Spinal cord (tissue), 10 donors: ENCODE data around the gene MRFAP1L1. TPM values are rescaled to one million over a fixed set of nuclear protein-coding genes. Genes with fewer than 3 reads are reported as not detected.

Experiments
- DNase-seq, 6 donors: peaks; one replicate each; pipeline versions ENCODE4 v3.0.0 to v3.0.0-alpha.2; 2013 to 2015; ENCODE audit warnings: low spot score in 6 of 6, low read depth in 4 of 6
- H3K27ac ChIP-seq: one replicate; pipeline ENCODE4 v1.5.1; 2013; ENCODE audit warnings: low read depth, low read length, control low read depth
- H3K27me3 ChIP-seq: one replicate; pipeline ENCODE4 v1.6.1; 2013; ENCODE audit warnings: low read length; ENCODE audit not compliant: control insufficient read depth, insufficient read depth
- H3K36me3 ChIP-seq: one replicate; pipeline ENCODE4 v1.6.1; 2013; ENCODE audit warnings: low read length; ENCODE audit not compliant: control insufficient read depth, insufficient read depth
- H3K4me1 ChIP-seq: one replicate; pipeline ENCODE4 v1.6.1; 2013; ENCODE audit warnings: low read length; ENCODE audit not compliant: control insufficient read depth, insufficient read depth
- H3K4me3 ChIP-seq: one replicate; pipeline ENCODE4 v1.5.1; 2013; ENCODE audit warnings: low read depth, low read length, control low read depth
- H3K9me3 ChIP-seq: one replicate; pipeline ENCODE4 v1.6.1; 2013; ENCODE audit warnings: low read length; ENCODE audit not compliant: control insufficient read depth, insufficient read depth
- WGBS: methylation state at CpG from one replicate; pipeline ENCODE4 v1.1.5; 2013; ENCODE audit warnings: missing lambda C conversion rate; ENCODE audit not compliant: insufficient coverage; 5-methylcytosine and 5-hydroxymethylcytosine counted together
- polyA plus RNA-seq, 2 donors: library from polyadenylated mRNA; unstranded; fragments of 120-200 nt; gene quantifications; one replicate each; pipeline ENCODE4 v1.2.1, GENCODE V29; 2013; ENCODE audit not compliant: insufficient read length in 2 of 2
- total RNA-seq, 2 donors: library from RNA; depleted of rRNA in 1 of 2; stranded (reverse); fragments of 120-200 nt in 1 of 2; fragments of >200 nt in 1 of 2; gene quantifications; one replicate each; pipeline versions ENCODE4 v1.2.3 to v1.2.4, GENCODE V29; 2013 to 2014
- donor health status: healthy.

Gene MRFAP1L1
- total and polyA plus RNA-seq, 4 donors, result 78.8 to 163 (median 129) TPM

DNA sequence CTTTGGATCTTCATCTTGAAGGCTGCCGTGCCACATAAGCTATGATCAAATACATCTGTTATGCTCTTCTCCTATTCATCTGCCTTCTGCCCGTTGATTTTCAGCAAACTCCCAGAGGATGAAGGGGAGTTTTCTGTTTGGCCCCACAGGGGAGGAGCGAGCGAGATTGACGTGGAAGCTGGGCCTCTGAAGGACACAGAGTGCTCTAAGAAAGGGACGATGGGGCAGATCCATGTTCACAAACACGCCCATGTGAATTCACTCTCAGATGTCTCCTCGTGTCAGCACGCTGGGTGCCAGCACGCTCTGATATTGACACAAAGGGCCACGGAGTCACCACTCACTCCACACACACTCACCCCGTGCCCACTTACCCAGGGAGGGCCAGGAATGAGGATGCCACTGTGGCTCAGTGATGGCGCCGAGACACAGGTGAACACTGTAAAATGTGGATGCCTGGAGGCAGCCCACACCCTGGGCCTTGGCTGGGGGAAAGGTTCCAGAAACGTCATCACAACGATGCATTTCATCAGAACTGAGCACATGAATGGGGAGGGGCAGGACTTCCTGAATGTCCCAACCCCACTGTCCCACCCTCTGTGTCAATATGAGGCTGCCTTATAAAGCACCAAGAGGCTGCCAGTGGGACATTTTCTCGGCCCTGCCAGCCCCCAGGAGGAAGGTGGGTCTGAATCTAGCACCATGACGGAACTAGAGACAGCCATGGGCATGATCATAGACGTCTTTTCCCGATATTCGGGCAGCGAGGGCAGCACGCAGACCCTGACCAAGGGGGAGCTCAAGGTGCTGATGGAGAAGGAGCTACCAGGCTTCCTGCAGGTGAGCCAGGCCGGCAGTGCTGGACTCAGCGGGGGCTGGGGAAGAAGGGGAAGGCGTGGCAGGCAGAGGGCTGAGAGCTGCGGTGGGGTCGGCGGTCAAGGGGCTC is 16.2 kb downstream of the MRFAP1L1 start, which contains the start of gene S100P:
Gene S100P, plus strand, starts transcription at position 648 of the 946 bp plus-strand sequence. Its CDS starts 55 bp downstream, at position 703.
- H3K27ac ChIP-seq, result peak within 1 kb of the TSS; percentile 29
- no peaks in the 10 kb centered on the region for H3K27me3 ChIP-seq
- peaks cover 13% of the 10 kb centered on the region for H3K4me1 ChIP-seq
- WGBS, result 87% methylated on average over 27 of the region's 29 CpGs
- peaks cover 43% of the 10 kb centered on the region for H3K36me3 ChIP-seq
- no peak for DNase-seq
- no peaks in the 10 kb centered on the region for H3K9me3 ChIP-seq
- no peak within 1 kb of the TSS for H3K4me3 ChIP-seq

DNA sequence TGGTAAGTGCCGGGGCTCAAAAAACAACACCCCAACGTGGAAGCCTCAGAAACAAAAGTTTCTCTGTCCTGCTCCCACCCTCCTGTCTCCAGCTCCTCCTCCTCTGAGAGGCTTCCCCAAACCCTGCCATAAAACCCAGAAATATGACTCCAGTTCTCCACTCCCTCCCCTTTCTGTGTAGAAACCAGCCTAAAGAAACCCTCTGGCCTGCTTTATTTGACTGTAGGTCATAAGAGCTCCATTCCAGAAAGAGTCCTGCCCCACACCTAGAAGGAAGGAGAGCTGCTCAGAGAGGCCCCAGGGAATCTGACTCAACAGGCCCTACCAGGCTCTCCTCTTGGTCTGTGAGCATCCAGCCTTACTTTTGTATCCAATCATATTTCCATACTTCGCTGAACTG is 16.9 kb downstream of the MRFAP1L1 start:
- WGBS, result 34% methylated on average over 2 of the region's 3 CpGs
- H3K4me1 ChIP-seq, result peaks cover 14% of the 10 kb centered on the region
- no peaks in the 10 kb centered on the region for H3K9me3 ChIP-seq
- peak overlapping the region; percentile 29 for H3K27ac ChIP-seq
- DNase-seq, result peak in 1 of 6 donors; percentile 17
- no peaks in the 10 kb centered on the region for H3K27me3 ChIP-seq
- H3K36me3 ChIP-seq, result peaks cover 46% of the 10 kb centered on the region
- no peak overlapping the region for H3K4me3 ChIP-seq

DNA sequence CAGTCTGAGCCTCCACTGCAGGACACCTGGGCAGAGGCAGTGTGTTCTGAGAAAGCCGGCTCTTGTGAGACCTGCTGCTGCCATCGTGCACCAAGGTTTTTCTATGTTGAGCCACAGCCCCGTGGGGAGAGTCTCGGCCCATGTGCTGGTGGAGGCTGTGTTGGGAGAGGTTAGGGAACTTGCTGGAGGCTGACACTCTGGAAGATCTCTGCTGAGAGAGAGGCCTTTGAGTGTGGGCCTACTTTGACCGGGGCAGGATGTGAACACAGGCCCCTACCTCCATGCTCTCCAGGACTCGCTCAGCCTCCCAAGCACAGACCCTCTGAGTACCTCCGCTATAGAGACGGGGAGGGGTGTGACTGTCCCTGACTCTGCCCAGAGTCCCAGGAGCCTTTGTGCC is 17.3 kb downstream of the MRFAP1L1 start:
- 86% methylated on average over 5 of the region's 8 CpGs for WGBS

DNA sequence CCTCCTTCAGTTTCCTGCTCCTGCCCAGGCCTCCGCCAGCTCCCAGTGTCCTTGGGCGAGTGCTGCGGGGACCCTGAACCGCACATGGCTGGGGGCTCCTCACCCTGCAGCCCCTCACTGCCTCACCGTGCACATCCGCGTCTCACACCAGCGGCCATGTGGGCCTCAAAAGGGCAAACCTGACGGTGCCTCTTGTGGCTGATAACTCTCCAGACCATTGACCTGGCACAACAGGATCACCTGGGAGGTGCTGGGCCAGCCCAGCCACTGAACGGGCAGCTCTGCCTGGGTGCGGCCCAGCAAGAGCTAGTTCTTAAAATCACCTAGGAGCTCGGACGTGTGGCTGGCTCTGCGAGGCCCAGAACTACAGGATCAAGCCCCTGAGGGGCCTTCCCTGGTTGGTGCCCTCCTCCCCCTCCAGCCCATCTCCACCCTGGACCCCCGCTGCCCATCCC is 20.1 kb downstream of the MRFAP1L1 start:
- Histone ChIP-seq H3K36me3 (peaks cover 41% of the 10 kb centered on the region), H3K27me3 (no peaks in the 10 kb centered on the region), H3K4me1 (peaks cover 12% of the 10 kb centered on the region), H3K9me3 (no peaks in the 10 kb centered on the region), H3K27ac (no peak overlapping the region), H3K4me3 (no peak overlapping the region)
- 85% methylated on average over 15 of the region's 15 CpGs for WGBS
- no peak for DNase-seq

More for the DNA sequence above, 17.3 kb downstream of the MRFAP1L1 start:
- H3K9me3 ChIP-seq, result no peaks in the 10 kb centered on the region
- H3K36me3 ChIP-seq, result peaks cover 47% of the 10 kb centered on the region
- H3K27me3 ChIP-seq, result no peaks in the 10 kb centered on the region
- no peak for DNase-seq
- H3K27ac ChIP-seq, result no peak overlapping the region
- no peak overlapping the region for H3K4me3 ChIP-seq
- H3K4me1 ChIP-seq, result peaks cover 14% of the 10 kb centered on the region

DNA sequence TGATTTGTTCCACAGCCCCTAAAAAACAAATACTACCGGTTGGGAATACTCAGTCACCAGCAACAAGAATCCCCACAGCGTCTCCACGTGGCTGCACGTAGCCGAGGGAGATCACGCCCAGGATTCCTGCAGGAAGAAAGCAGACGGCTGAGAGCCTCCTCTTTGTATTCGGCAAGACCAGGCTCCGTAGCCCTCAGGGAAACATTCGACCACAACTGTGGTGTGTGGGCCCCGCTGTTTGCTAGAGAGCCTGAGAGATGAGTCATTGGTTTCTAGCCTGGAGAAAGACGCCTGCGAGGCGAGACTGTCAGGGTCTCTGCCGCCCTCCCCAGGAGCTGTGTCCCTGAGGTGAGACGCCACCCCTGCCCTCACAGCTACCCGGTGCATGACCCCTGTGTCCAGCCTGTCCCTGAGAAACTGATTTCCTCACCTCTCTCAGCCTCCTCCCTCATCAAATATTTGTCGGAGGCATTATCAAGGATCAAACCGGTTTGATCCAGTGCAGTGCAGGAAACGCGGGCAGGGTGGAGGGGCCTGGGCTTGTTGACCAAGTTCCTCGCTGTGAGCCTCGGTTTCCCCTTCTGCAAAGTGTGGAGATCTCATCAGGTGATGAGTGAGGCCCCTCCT is 20.7 kb downstream of the MRFAP1L1 start:
- Histone ChIP-seq H3K27ac (no peak overlapping the region), H3K9me3 (no peaks in the 10 kb centered on the region), H3K4me1 (peaks cover 9% of the 10 kb centered on the region), H3K4me3 (no peak overlapping the region), H3K36me3 (peaks cover 36% of the 10 kb centered on the region), H3K27me3 (no peaks in the 10 kb centered on the region)
- 45% methylated on average over 23 of the region's 23 CpGs for WGBS
- peak in 1 of 6 donors; percentile 15 for DNase-seq

GRCh38 chr4:6687947-6688878 is 21.5 kb downstream of the MRFAP1L1 start:
- Histone ChIP-seq H3K9me3 (no peaks in the 10 kb centered on the region), H3K27me3 (no peaks in the 10 kb centered on the region), H3K36me3 (peaks cover 32% of the 10 kb centered on the region), H3K4me3 (no peak overlapping the region), H3K27ac (no peak overlapping the region), H3K4me1 (peaks cover 9% of the 10 kb centered on the region)
- WGBS, result 76% methylated on average over 21 of the region's 24 CpGs
- no peak for DNase-seq

- no peaks in the 10 kb centered on the region for H3K27me3 ChIP-seq
- H3K36me3 ChIP-seq, result peaks cover 31% of the 10 kb centered on the region
- no peak overlapping the region for H3K4me3 ChIP-seq
- peaks cover 9% of the 10 kb centered on the region for H3K4me1 ChIP-seq
- no peaks in the 10 kb centered on the region for H3K9me3 ChIP-seq
- 98% methylated on average over 4 of the region's 4 CpGs for WGBS
- H3K27ac ChIP-seq, result no peak overlapping the region
- DNase-seq, result no peak
These were observed 23.4 kb downstream of the MRFAP1L1 start for GRCh38 chr4:6686104-6686787.

GRCh38 chr4:6684656-6685055 is 25.0 kb downstream of the MRFAP1L1 start:
- H3K4me3 ChIP-seq, result no peak overlapping the region
- WGBS, result 90% methylated on average over 9 of the region's 11 CpGs
- H3K36me3 ChIP-seq, result peaks cover 34% of the 10 kb centered on the region
- H3K27ac ChIP-seq, result no peak overlapping the region
- no peaks in the 10 kb centered on the region for H3K27me3 ChIP-seq
- peaks cover 9% of the 10 kb centered on the region for H3K4me1 ChIP-seq
- DNase-seq, result no peak
- no peaks in the 10 kb centered on the region for H3K9me3 ChIP-seq
